AG09309 (cell line): ENCODE results near the gene TXNRD1.

Experiments
- DNase-seq: peaks from one replicate; pipeline ENCODE4 v3.0.0-alpha.2; 2010; ENCODE audit warnings: low read depth
- H3K4me3 ChIP-seq: 2 replicates; pipeline ENCODE4 v1.5.1; 2011; ENCODE audit warnings: mild to moderate bottlenecking, low read depth, low read length, moderate library complexity; ENCODE audit not compliant: control insufficient read depth
- TF ChIP-seq, protein P1 (sequence below): IDR thresholded peaks from 2 replicates; pipeline ENCODE4 v1.5.1; 2011; ENCODE audit warnings: mild to moderate bottlenecking, low read depth, low read length, inconsistent platforms; ENCODE audit not compliant: insufficient read depth, control insufficient read depth; ENCODE audit errors: missing control alignments

The TXNRD1 gene

DNA sequence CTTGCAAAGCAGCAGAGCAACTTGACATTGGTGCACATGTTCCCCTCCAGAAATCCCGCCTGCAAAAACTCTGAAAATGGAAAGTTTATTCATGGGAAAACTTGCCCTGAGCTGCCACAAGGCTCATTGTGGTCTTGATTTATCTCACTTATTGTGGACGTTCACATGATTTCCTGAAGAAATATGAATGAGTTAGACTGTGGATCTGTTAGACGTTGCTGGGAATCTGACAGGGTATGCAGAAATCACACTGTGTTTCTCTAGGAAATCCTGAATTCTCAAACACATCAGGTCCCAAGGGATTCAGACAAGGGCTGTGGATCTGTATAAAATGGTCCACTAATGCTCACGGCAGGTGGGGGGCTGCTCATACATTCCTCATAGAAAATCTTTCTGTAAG is 160.2 kb downstream of the TXNRD1 start:
- TF ChIP-seq, protein P1, sequence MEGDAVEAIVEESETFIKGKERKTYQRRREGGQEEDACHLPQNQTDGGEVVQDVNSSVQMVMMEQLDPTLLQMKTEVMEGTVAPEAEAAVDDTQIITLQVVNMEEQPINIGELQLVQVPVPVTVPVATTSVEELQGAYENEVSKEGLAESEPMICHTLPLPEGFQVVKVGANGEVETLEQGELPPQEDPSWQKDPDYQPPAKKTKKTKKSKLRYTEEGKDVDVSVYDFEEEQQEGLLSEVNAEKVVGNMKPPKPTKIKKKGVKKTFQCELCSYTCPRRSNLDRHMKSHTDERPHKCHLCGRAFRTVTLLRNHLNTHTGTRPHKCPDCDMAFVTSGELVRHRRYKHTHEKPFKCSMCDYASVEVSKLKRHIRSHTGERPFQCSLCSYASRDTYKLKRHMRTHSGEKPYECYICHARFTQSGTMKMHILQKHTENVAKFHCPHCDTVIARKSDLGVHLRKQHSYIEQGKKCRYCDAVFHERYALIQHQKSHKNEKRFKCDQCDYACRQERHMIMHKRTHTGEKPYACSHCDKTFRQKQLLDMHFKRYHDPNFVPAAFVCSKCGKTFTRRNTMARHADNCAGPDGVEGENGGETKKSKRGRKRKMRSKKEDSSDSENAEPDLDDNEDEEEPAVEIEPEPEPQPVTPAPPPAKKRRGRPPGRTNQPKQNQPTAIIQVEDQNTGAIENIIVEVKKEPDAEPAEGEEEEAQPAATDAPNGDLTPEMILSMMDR = no peak
- no peak overlapping the region for H3K4me3 ChIP-seq
- no peak for DNase-seq

DNA sequence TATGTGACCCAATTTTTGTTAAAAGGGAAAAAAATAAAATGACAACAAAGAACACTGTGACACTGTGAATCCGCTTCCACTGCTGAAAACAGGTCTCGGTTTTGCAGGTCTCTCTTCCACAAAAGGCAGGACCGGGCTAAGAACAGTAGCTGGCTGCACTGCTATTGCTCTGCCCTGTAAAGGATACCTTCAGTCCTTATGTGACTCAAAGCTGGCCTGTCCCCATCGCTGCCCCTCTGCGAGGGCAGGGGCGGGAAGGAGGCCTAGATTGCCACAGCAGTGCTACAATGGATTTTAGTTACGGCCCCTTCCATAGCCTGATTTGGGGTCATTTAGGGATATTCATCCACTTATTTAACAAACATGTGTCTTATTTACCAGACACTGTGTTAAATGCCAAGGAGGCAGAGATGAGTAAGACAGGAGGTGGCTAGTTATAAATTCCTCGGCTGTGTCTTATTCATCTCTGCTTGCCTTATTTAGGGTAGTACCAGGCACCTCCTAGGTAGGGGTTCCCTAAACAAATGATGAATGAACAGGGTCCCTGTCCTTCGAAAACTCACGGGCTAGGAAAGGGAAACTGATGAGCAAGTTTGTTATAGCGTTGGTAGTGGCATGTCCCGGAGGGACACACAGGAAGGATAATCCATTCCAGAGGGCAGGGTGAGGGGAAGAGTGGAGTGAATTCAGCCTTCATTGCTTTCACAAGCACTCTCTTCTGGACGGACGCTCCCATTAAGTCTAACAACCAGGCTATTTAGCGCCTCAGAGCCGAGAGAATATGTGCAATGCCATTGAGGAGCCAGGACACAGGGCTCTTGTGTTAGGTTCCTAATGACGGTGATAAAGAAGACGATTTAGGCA is 161.3 kb downstream of the TXNRD1 start:
- H3K4me3 ChIP-seq = no peak overlapping the region
- TF ChIP-seq, protein P1 = no peak
- no peak for DNase-seq

DNA sequence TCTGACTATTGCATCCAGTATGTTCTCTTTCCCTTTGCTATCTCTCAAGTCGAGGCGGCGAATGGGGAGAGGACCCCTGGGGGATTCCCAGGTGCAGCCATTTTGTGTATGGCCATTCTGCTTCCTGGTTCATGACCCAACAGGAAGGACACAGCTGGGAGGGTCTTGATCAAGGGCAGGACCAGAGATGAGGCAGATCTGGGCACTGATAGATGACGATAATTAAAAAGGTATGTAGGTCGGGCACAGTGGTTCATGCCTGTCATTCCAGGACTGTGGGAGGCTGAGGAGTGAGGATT is 161.9 kb downstream of the TXNRD1 start:
- DNase-seq = no peak
- TF ChIP-seq, protein P1 = no peak
- no peak overlapping the region for H3K4me3 ChIP-seq

DNA sequence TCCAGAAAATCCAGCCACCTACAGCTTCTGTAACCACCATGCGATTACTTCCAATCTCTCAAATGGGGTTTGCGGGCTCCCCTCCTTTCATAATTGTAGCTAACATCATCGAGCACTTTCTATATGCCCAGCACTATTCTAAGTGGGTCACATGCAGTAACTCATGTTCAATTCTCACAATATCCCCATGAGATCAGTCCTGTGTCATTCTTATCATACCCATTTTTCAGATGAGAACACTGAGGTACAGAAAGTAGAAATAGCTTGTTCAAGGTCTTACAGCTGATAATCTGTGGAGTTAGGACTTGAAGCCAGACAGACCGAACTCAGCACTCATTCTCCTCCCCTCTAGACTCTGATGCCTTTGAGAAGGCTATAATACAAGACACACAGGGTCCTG is 162.8 kb downstream of the TXNRD1 start:
- TF ChIP-seq, protein P1 = no peak
- no peak for DNase-seq
- H3K4me3 ChIP-seq = no peak overlapping the region

DNA sequence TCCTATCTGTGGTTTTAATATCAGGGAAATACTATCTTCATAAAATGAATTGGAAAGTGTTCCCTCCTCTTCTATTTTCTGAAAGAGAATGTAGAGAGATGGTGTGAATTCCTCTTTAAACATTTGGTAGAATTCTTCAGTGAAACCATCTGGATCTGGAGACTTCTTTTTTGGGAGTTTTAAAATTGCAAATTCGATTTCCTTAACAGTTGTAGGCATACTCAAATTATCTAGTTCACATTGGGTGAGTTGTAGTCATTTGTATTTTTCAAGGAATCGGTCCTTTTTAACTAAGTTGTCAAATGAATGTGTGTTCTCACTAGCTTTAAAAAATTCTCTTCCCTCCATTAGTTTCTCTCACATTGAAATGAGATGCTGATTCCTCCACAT is 165.8 kb downstream of the TXNRD1 start:
- TF ChIP-seq, protein P1 = no peak
- DNase-seq = no peak
- H3K4me3 ChIP-seq = no peak overlapping the region

DNA sequence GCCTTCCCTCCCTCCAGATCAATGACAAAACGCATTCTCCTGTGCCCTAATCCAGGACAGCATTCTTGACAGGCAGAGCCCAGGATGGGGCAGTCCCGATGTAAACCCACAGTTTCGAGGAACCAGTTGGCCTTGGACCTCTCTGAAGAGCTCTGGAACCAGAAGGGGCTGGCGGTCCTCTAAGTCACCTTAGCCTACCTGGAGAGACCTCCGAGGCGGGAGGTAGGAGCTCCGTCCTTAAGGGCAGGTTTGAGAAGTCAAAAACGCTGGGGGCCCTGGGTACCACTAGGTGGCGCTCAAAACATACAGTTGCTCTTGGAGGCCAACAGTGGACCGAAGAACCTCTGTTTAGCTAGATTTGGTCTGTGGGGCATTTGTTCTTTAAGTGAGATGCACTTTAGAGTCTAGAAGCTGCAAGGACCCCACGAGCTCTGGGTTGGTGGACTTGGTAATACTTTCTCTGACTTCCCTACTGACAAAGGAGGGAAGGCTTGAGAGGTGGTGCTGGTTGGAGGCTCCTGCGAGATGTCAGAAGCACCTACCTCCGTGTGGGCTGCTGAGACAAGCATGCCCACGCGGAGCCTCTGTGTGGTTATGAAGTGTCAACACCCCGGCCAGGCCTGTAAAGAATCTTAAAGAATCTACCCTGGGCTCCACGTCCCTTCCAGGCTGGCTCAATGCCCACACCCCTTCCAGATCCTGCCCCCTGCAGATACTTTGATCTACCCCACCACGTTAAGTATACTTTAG is 166.3 kb downstream of the TXNRD1 start:
- no peak for DNase-seq
- no peak overlapping the region for H3K4me3 ChIP-seq
- TF ChIP-seq, protein P1 = peak; percentile 96
